GM19372 (cell line): ENCODE data around the gene EMP3.
"Not testable (repeated sequence)": the region's sequence is repeated elsewhere in the genome, so short reads cannot be mapped to it uniquely, and the experiment has no call there.

Experiments
- ATAC-seq: cut with Tn5 transposase; IDR thresholded peaks from one replicate; pipeline ENCODE4 v1.9.1; 2021; ENCODE audit warnings: mild to moderate bottlenecking, low read depth, moderate library complexity; ENCODE audit not compliant: unreplicated experiment

EMP3 gene, protein sequence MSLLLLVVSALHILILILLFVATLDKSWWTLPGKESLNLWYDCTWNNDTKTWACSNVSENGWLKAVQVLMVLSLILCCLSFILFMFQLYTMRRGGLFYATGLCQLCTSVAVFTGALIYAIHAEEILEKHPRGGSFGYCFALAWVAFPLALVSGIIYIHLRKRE

DNA sequence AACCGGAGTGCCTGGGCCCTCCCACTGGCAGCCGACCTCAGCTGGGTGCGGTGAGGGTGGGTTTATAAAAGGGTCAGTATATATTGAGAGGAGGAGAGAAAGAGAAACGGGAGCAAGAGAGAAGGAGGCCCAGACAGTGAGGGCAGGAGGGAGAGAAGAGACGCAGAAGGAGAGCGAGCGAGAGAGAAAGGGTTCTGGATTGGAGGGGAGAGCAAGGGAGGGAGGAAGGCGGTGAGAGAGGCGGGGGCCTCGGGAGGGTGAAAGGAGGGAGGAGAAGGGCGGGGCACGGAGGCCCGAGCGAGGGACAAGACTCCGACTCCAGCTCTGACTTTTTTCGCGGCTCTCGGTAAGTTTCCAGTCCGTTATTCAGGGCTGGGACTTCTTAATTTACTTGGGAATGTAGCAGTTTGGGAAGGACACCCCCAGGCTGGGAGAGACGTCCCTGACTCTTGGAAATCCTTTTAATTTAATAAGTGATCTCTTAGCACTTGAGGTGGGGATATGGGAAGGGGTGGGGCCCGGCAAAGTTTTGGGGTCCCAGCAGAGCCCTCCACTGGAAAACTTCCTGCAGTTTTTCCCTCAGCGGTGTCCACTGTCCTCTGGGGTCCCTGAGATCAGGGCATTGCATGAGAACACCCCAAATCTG is at the start of gene EMP3:
TSS of gene EMP3 (plus strand) at position 288 of the 646 bp plus-strand sequence. CDS start 1,293 bp downstream, outside the sequence.
- no peak for ATAC-seq

DNA sequence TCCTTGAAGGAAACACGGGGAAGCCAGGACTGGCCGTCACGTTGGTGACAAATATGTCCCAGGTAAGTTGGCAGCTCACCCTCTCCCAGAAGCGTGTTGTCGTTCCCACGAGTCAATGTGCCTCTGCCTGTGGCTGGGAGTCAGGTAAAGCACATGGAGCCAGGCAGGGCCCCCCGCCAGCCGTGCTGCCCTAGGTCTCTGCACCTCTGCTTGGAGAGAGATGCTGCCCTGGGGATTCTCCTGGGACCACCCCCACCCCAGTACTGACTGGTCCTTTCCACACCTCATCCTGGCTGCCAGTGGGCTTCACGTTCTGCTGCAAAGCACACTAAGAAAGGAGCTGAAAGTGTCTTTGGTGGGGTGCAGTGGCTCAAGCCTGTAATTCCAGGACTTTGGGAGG is 45.6 kb upstream of the EMP3 start:
- ATAC-seq, result no peak

DNA sequence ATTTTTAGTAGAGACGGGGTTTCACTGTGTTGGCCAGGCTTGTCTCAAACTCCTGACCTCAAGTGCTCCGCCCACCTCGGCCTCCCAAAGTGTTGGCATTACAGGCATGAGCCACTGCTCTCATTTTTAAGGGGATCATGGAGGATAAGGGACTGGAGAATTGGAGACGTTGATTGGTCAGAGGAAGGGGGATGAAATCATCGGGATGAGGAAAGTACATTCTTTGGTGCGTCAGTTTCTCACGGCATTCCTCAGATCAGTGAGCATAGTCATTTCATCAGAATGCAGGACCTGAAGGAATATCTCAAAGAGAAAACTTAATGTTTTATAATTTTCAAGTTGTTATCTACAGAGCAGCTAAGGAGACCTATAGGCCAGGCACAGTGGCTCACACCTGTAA is 41.4 kb upstream of the EMP3 start:
- no peak for ATAC-seq

DNA sequence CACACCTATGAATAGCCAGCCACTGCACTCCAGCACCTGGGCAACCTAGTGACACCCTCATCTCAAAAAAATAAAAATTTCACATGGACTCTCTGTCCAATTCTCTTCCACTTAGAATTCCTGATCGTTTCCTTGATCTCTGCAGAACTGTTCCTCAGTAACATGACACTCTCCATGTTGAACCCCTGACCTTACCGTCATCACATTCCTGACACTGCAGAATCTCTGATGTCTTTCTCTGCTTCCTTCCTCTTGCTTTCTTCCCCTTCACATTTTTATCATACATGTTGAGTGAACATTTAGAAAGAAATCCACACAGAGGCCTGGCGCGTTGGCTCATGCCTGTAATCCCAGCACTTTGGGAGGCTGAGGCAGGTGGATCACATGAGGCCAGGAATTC is 40.5 kb upstream of the EMP3 start:
- ATAC-seq, result no peak

DNA sequence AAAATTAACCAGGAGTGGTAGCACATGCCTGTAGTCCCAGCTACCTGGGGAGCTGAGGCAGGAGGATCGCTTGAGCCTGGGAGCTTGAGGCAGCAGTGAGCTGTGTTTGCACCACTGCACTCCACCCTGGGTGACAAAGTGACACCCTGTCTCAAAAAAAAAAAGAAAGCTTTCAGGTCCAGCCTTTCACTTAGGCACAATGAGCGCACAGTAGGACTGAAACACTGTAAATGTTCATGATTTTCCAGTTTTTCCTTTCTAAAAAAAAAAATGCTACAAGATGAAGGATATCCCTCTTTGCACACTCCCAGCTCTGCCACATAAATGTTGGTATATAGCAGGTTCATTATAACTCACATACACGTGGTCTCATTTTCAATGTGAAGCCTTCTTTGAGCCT is 37.6 kb upstream of the EMP3 start:
- ATAC-seq, result no peak

DNA sequence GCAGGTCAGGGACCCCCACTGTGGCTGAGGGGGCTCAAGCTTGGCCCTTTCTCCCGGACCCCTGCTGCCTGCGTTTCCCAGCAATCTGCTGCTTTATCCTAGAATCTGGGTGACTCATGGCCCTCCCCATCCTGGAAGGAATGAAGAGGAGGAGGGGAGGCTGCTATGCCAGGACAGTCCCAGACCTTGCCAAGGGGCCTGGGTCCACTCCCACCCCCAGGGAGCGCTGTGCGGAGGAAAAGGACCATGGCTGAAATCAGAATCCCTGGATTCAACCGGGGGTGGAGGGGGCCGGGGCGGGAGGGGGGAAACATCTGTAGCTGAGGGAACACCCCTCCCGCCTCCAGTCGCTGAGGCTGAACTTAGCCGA is 35.0 kb upstream of the EMP3 start:
- no peak for ATAC-seq

DNA sequence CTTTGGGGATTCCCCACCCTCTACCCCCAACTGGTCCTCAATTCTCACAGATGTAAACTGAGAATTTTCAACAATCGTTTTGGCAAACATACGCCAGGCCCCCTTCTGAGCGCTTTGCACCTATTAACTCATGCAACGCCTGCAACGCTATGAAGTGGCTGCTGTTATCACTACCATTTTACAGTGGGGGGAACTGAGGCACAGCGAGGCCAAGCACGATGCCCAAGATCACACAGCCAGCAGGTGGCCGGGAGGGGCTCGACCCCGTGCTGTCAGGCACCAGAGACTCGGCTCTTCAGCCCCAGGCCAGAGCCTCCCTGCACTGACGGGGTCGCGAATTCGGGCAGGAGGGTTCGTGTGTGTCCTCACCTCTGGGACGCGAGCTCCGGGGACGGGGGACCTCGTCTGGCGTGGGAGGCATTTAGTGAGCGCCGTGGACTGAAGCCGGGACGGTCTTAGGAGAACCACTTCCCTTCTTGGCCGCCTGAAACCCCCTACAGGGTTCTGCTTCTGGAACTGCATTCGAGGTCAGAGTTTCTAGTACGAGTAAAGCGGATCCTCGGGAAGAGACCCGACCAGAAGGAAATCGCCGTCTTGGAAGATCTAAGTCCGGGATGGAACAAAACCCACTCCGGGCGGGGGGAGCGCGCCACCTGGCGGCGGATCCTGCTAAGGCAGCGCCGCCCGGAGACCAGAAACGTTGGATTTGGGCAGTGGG is 34.4 kb upstream of the EMP3 start:
- no peak for ATAC-seq

DNA sequence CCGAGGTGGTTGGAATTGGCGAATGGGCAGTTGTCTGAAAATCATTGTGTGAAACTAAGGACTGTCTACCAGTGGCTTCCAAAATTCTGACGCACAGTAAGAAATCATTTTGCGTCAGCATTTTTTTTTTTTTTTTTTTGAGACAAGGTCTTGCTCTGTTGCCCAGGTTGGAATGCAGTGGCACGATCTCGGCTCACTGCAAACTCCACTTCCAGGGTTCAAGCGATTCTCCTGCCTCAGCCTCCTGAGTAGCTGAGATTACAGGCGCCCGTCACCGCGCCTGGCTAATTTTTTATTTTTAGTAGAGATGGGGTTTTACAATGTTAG is 33.9 kb upstream of the EMP3 start:
- not testable (repeated sequence) for ATAC-seq

DNA sequence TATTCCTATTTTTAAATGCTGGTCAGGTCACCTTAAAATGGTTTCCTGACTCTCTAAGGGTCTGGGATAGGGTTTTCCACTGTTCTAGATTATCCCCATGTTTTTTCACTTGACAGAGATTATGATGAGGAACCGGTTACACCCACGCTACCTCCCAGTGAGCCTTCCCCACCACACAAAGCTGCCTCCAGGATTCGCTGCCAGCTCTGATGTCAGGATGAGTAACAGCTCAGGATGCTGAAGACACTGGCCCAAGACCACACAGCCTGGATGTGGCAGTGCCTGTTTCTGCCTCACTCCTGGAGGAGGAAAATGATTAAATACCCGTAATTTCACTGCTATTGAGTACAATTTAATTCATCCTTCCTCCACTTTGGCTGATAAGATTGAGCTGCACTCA is 32.6 kb upstream of the EMP3 start:
- no peak for ATAC-seq

DNA sequence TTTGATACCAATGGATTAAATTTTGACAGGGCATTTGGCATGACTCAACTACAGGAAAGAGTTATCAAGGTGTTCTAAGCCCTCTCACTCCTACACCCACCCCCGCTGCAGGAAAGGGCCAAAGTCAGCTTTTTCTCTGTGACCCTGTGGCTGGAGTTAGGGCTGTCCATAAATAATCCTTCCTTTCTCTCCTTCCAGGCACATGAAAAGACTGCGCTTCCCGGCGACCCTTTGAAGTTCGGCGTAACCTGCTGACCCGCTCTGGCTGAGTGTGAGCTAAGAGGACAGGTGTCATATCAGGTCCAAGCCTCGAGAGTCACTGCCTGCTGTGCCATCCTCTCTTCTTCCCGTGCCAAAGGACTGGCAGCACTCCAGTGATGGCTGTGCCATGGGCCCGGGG is 29.9 kb upstream of the EMP3 start:
- no peak for ATAC-seq

DNA sequence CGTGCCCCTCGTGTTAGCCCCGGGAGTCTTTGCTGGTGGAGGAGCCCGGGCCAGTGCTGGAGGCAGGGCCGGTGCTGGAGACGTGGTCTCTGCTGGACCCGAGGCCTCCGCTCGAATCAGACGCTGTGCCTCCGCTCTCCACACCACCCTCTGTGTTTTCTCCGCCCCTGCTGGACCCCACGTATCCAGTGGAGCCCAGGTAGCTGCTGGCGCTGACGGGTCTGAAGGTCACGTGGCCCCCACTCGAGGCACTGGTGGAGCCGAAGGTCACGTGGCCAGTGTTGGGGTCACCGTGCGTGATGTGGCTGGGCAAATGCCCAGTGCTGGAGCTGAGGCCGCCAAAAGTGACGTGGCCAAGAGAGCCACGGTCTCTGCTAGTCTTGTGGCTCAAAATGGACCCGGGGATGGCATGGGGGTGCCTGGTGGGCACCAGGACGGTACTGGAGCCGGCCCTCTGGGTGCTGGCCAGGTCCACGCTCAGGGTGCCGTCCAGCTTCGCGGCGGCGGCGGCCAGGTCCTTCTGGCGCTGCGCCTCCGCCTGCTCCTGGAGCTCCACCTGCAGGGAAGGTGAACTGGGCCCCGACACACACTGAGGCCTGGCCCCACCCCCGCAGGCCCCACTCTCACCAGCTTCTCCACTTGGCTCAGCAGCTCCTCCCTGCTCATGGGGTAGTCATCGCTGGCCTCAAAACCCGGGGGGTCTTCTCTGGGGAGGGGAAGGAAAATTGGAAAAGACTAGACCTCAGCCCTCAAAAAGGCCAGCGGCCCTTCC is 28.2 kb upstream of the EMP3 start:
- no peak for ATAC-seq

DNA sequence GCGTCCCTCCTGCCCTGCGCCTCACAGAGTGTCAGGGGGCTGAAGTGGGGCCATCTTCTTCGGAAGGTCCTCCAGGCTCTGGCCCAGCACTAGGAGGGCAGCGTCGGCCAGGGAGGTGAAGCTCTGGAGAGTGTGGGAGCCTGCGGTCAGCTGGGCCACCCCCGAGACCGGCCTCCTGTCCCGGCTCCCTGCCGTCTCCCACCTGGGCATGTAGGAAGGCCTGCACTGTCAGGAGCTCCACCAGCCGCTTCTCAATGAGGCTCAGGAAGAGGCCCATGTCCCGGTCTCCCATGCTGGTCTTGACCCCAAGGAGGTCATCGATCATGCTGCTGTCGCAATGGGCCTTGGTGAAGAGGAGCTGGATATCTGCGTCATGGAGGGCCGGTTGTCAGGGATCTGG is 27.4 kb upstream of the EMP3 start:
- ATAC-seq, result no peak

DNA sequence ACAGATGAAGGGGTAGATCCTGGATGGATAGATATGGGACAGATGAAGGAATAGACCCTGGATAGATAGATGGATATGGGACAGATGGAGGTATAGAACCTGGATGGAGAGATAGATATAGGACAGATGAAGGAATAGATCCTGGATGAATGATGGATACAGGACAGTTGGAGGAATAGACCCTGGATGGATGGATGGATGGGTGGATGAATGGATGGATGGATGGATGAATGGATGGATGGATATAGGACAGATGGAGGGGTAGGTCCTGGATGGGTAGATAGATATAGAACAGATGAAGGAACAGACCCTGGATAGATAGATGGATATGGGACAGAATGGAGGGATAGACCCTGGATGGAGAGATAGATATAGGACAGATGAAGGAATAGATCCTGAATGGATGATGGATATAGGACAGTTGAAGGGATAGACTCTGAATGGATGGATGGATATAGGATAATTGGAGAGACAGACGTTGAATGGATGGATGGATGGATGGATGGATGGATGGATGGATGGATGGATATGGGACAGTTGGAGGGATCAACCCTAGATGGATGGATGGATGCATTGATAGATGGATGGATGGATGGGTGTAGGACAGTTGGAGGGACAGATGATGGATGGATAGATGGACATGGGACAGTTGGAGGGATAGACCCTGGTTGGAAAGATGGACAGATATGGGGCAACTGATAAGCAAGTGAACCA is 23.3 kb upstream of the EMP3 start:
- ATAC-seq, result no peak

DNA sequence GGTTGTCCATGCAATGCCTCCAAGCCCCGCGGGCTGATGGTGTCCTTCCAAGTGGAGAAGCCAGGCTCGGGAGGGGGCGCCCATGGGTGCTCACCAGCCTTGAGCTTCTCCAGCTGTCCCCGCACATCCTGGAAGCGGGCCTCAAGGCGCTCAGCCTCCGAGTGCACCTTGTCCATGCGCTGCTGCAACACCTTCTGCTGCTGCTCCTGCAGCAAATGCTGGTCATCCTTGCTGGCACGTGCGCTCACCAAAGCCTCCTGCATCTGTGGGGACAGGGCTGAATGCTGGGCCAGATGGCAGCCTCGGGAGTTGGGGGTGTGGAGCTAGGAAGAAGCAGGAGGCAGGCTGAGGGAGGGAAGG is 22.8 kb upstream of the EMP3 start:
- no peak for ATAC-seq

DNA sequence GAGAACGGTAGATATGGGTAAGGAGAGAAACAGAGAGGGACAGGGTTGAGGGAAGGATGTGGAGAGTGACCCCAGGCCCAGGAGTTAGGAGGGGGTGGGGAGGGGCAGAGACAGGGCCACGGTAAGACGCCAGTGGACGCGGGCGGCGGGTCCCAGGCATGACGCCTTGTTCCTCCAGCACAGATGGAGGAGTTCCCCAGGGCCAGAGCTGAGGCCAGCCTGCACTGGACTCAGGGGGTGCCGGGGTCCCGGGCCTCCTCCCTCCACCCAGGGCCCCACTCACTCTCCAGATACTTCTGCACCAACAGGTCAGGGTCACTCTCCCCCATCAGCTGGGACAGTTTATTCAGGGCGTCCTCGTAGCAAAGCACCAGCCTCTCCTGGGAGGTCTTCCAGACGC is 22.0 kb upstream of the EMP3 start:
- no peak for ATAC-seq

DNA sequence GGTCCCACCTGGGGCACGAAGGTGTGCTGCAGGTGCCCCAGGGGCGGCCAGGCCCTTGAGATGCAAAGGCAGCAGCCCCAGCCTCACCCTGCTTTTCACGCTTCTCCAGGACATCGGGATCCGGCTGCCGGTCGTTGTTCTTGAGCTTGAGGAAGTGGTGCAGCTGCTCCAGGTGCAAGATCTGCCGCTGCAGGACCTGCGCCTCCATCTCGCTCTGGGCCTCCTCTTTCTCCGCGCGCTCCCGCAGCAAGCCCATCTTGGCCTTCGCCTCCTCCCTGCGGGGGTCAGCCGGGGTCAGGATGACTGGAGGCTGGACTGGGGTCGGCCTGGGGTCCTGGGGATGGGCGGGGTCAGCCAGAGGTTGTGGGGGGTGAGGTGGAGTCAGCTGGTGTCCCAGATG is 21.5 kb upstream of the EMP3 start:
- ATAC-seq, result no peak

DNA sequence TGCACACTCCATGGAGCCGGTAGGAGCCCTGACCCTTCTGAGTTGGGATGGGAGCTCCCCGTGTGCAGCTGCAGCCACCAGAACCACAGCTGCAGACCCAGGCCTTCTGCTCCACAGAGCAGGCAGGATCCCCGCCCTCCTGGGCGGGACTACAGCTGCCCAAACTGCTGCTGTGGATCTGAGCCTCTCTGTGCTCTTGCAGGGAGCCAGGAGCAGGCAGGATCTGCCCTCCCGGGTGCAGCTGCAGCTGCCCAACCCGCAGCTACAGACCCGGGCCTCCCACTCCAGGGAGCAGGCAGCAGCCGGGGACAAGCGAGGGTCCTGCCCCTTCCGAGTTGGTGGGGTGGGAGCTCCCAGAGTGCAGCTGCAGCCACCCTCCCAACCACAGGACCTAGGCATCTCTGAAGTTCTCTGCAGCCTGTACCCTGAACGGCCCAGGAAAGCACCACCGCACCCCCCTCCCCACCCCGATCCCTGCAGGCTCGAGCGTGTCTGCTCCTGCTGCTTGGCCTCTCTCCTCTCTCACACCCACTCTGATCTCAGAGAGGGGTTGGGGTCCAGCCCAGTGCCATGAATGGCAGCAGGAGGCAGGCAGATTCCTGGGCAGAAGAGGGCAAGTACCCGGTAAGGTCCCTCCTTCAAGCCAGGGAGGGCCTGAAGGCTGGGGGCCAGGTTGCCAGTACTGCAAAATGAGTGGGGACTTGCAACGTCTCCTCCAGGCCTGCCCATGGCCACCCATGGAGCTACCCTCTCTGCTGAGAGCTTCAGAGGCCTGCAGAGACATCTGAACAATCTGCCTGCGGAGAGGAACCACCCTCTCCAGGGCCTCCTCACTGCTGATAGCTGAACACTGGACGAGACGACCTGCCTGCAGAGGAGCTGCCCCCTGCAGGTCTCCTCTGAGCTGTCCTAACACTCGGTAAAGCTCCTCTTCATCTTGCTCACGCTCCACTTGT is 16.4 kb upstream of the EMP3 start:
- no peak for ATAC-seq

DNA sequence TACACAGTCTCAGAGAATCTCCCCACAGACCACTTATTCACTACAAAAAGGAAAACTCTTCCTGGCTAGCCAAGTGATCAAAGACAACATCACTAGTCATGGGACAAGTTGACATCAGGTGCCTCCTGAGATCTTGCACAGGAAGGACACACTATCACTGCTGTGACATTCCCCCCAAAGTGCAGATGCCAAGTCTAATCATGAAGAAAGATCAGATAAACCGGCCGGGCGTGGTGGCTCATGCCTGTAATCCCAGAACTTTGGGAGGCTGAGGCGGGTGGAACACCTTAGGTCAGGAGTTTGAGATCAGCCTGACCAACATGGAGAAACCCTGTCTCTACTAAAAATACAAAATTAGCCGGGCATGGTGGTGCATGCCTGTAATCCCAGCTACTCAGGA is 15.6 kb upstream of the EMP3 start:
- ATAC-seq, result not testable (repeated sequence)

DNA sequence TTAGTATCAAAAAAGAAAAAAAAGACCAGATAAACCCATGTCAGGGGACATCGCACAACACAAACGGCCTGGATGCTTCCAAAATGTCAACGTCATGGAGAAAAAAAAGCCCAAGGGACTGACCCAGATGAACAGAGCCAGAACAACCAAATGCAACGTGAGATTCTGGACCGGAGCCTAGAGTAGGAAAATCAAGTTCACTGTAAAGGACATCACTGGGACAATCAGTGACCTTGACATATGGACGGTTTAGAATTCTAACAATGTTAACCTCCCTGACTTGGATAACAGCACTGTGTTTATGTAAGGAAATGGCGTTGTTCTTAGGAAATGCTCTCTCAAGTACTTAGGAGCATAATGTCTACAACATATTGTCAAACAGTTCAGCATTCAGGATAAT is 15.1 kb upstream of the EMP3 start:
- ATAC-seq, result no peak

DNA sequence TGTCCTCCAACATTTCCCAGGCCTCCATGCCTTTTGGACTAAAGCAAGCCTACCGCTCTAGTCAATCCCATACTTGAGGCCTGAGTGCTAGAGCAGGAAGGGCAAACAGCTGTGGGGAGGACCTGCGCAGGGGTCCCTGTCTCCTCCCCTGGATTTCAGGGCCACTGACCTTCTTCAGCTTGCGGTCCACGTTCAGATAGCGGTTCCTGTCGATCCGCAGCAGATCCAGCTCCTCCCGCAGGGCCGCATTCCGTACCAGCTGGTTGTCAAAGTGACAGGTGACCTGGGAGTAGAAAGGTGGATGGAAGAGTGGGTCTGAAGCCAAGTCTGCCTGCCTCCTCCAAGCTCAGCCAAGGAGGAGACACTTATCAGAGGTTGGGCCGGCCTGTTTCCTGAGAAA is 14.0 kb upstream of the EMP3 start:
- no peak for ATAC-seq
